Rectal smooth muscle tissue (tissue), 1 donor: ENCODE measurements around the gene GOLGA8O.
"Not testable (repeated sequence)": the region's sequence is repeated elsewhere in the genome, so short reads cannot be mapped to it uniquely, and the experiment has no call there.

ENCODE experiments used
- H3K27ac ChIP-seq: one replicate; pipeline ENCODE4 v1.7.0; 2013; ENCODE audit warnings: low read depth, low read length, inconsistent platforms
- H3K27me3 ChIP-seq: one replicate; pipeline ENCODE4 v1.7.0; 2013; ENCODE audit warnings: low read length; ENCODE audit not compliant: control insufficient read depth, insufficient read depth
- H3K36me3 ChIP-seq: one replicate; pipeline ENCODE4 v1.7.0; 2013; ENCODE audit warnings: low read length; ENCODE audit not compliant: control insufficient read depth, insufficient read depth
- H3K4me1 ChIP-seq: one replicate; pipeline ENCODE4 v1.7.0; 2013; ENCODE audit warnings: low read length; ENCODE audit not compliant: control insufficient read depth, insufficient read depth
- H3K4me3 ChIP-seq: one replicate; pipeline ENCODE4 v1.7.0; 2013; ENCODE audit warnings: low read length
- H3K9ac ChIP-seq: one replicate; pipeline ENCODE4 v1.7.0; 2013; ENCODE audit warnings: low read length

Gene GOLGA8O

GRCh38 chr15:32403192-32403591 lies 52.2 kb downstream of the GOLGA8O start, which contains the start of gene GOLGA8K:
Gene GOLGA8K (minus strand): TSS chr15:32403292. CDS start chr15:32403194, 98 bp downstream.
- not testable (repeated sequence) for H3K4me3 ChIP-seq, H3K4me1 ChIP-seq, H3K9ac ChIP-seq, H3K27me3 ChIP-seq, H3K36me3 ChIP-seq, H3K27ac ChIP-seq

GRCh38 chr15:32396522-32396921 lies 58.9 kb downstream of the GOLGA8O start:
- not testable (repeated sequence) for H3K36me3 ChIP-seq, H3K27me3 ChIP-seq, H3K4me1 ChIP-seq, H3K27ac ChIP-seq, H3K9ac ChIP-seq, H3K4me3 ChIP-seq
